Effector memory CD8-positive, alpha-beta T cell (primary cell): Measurements from ENCODE around the gene LAMA2.

Source experiments
- ATAC-seq: fragments of 150-1000 bp; cut with Tn5 transposase; replicated peaks from 2 replicates; pipeline ENCODE4 v1.10.0; 2021; ENCODE audit warnings: mild to moderate bottlenecking, moderate library complexity
- DNase-seq, 3 experiments: peaks; one replicate each; pipeline ENCODE4 v3.0.0; 2021
- H3K27ac Mint-ChIP-seq, 2 donors: one replicate each; pipeline ENCODE4 v1.8.0; 2022; ENCODE audit warnings: mild to moderate bottlenecking in 2 of 2, mixed read lengths in 2 of 2, moderate library complexity in 2 of 2
- H3K27me3 Mint-ChIP-seq, 2 donors: one replicate each; pipeline ENCODE4 v1.8.0; 2022; ENCODE audit warnings: mixed read lengths in 2 of 2
- H3K36me3 Mint-ChIP-seq: one replicate; pipeline ENCODE4 v1.8.0; 2022; ENCODE audit warnings: mild to moderate bottlenecking, moderate library complexity, mixed read lengths; ENCODE audit not compliant: insufficient read depth
- H3K4me1 Mint-ChIP-seq, 2 donors: one replicate each; pipeline ENCODE4 v1.8.0; 2022; ENCODE audit warnings: low read depth in 2 of 2, mixed read lengths in 2 of 2
- H3K4me3 Mint-ChIP-seq, 2 donors: one replicate each; pipeline ENCODE4 v1.8.0; 2022; ENCODE audit warnings: mild to moderate bottlenecking in 2 of 2, mixed read lengths in 2 of 2, moderate library complexity in 2 of 2
- H3K9me3 Mint-ChIP-seq, 2 donors: one replicate each; pipeline ENCODE4 v1.8.0; 2022; ENCODE audit warnings: mixed read lengths in 2 of 2

Gene LAMA2

DNA sequence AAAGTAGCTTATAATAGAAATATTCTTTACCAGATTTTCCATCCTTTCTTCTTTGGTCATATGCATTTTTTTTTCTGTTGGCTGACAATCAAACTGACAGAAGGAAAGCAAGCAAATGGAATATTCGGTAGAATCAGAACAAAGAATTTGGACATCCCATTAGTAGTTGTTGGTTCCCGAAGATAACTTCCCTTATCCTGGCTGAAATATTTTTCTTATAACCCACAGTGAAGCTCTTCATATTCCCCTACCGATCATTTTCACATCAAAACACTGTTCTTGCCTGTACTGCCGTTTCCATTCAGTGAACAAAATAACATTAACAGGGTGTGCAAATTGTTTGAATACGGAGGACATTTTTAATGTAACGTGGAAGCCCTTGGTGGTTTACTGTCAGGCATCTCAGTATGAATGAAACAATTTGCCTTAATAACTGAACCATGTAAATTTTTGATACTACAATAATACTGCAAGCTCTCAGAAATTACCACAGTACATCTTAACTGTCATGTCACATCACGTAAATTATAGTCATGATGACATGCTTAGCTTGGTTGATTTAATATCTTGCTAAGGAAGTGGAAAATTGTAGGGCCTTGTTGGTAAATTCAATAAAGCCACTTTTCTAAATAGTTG lies 311.5 kb downstream of the LAMA2 start:
- H3K27ac Mint-ChIP-seq, result no peak overlapping the region
- no peak overlapping the region for H3K4me3 Mint-ChIP-seq
- no peak for ATAC-seq
- no peak for DNase-seq
- no peaks in the 10 kb centered on the region for H3K4me1 Mint-ChIP-seq
- H3K36me3 Mint-ChIP-seq, result no peaks in the 10 kb centered on the region
- H3K27me3 Mint-ChIP-seq, result peaks cover 9 to 14% of the 10 kb centered on the region in 2 donors
- no peaks in the 10 kb centered on the region for H3K9me3 Mint-ChIP-seq

DNA sequence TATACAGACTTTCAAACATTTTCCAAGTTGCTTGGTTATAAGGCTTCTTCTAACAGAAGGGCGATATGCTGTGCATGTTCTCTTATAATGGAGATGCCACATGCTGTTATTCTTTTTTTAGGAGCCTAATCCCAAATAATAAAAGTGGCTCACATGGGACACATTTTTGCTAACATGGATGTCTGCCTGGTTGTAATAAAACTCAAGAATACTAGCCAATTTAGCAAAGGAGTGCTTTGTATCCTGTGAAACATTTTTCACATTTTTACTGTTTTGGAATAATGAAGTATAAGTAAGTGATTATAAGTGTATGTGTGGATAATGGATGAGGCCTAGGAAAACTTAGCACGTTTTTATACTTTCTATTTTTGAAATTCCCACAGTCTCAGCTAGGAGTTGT lies 312.2 kb downstream of the LAMA2 start:
- Mint-ChIP-seq H3K27me3 (peaks cover 9 to 14% of the 10 kb centered on the region in 2 donors), H3K4me3 (no peak overlapping the region)

DNA sequence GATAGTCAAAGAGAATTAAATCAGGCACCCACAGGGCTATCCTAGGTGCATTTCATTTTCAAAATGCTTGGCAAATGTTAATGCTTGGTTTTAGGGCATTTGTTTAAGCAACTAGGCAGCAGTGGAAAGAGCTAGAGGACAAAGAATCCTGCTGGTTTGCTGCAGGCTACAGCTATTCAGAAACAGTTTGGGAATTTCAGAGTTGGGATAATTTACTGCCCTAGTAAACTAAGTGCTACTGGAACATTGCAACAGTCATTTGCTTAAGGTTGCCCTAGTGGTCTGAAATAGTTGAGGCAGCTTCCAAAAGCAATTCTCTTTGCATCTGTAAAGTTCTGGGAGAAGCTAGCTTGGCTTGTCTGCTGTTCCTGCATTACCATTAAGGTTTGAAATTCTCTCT lies 312.7 kb downstream of the LAMA2 start:
- no peak for DNase-seq
- no peak for ATAC-seq
- Mint-ChIP-seq H3K27me3 (peaks cover 9 to 14% of the 10 kb centered on the region in 2 donors), H3K36me3 (no peaks in the 10 kb centered on the region), H3K9me3 (no peaks in the 10 kb centered on the region), H3K27ac (no peak overlapping the region), H3K4me1 (no peaks in the 10 kb centered on the region), H3K4me3 (no peak overlapping the region)

More for the DNA sequence above, 312.2 kb downstream of the LAMA2 start:
- H3K9me3 Mint-ChIP-seq, result no peaks in the 10 kb centered on the region
- H3K36me3 Mint-ChIP-seq, result no peaks in the 10 kb centered on the region
- DNase-seq (no peak), ATAC-seq (no peak)
- no peak overlapping the region for H3K27ac Mint-ChIP-seq
- H3K4me1 Mint-ChIP-seq, result no peaks in the 10 kb centered on the region

GRCh38 chr6:129197154-129197553 lies 314.2 kb downstream of the LAMA2 start:
- H3K27me3 Mint-ChIP-seq, result peaks cover 9 to 23% of the 10 kb centered on the region in 2 donors
- no peak for ATAC-seq
- no peak for DNase-seq
- no peak overlapping the region for H3K27ac Mint-ChIP-seq
- no peak overlapping the region for H3K4me3 Mint-ChIP-seq
- H3K4me1 Mint-ChIP-seq, result no peaks in the 10 kb centered on the region
- no peaks in the 10 kb centered on the region for H3K9me3 Mint-ChIP-seq
- no peaks in the 10 kb centered on the region for H3K36me3 Mint-ChIP-seq

DNA sequence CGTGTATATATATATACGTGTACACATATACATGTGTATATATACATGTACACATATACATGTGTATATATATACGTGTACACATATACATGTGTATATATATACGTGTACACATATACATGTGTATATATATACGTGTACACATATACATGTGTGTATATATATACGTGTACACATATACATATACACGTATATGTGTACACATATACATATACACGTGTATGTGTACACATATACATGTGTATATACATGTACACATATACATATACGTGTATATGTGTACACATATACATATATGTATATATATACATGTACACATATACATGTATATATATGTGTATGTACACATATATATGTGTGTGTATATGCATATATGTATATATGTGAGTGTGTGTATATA lies 317.2 kb downstream of the LAMA2 start:
- Mint-ChIP-seq H3K9me3 (no peaks in the 10 kb centered on the region), H3K36me3 (no peaks in the 10 kb centered on the region), H3K27me3 (peaks cover 9 to 23% of the 10 kb centered on the region in 2 donors), H3K4me3 (no peak overlapping the region), H3K27ac (no peak overlapping the region), H3K4me1 (peaks cover 0 to 6% of the 10 kb centered on the region in 2 donors)
- DNase-seq (no peak), ATAC-seq (no peak)

DNA sequence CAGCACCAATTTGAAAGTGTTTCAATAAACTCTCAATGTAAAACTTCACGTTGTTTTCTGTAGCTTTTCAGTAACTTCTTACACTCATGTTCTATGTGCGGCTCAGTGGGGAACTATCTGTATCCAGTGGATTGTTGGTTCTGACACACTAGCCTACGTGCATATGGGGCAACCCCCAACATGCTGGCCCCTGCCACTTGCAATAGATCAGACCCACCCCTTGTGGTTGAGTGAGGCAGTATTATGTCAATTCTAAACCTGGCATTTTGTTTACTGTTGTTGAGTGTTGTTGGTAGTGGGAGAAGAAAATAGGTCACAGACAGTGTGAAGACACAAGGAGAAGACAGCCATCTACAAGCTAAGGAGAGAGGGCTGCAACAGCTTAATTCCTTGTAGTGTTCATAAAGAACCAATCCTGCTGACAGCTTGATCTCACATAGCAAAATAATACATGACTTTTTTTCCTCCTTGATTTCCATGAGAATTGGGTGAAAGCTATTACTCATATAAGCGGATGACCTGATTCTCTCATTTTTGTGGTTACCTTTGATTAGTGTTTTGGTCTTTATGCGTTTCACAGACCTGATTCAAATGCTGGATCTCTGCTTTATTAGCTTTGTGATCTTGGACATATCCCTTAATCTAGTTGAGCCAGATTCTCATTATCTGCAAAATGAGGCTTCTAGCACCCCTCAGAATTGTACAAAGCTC lies 320.4 kb downstream of the LAMA2 start:
- peak; percentile 61 for ATAC-seq
- no peak for DNase-seq
- peaks cover 0 to 6% of the 10 kb centered on the region in 2 donors for H3K4me1 Mint-ChIP-seq

GRCh38 chr6:129206821-129207220 lies 323.9 kb downstream of the LAMA2 start:
- DNase-seq, result no peak
- Mint-ChIP-seq H3K9me3 (no peaks in the 10 kb centered on the region), H3K36me3 (no peaks in the 10 kb centered on the region), H3K27ac (no peak overlapping the region), H3K4me3 (no peak overlapping the region), H3K27me3 (peaks cover 0 to 10% of the 10 kb centered on the region in 2 donors), H3K4me1 (peaks cover 0 to 6% of the 10 kb centered on the region in 2 donors)
- no peak for ATAC-seq

More for the DNA sequence above, 320.4 kb downstream of the LAMA2 start:
- H3K27ac Mint-ChIP-seq, result peak overlapping the region in 1 of 2 donors; percentile 21
- peaks cover 0 to 13% of the 10 kb centered on the region in 2 donors for H3K27me3 Mint-ChIP-seq
- no peak overlapping the region for H3K4me3 Mint-ChIP-seq
- H3K9me3 Mint-ChIP-seq, result no peaks in the 10 kb centered on the region
- no peaks in the 10 kb centered on the region for H3K36me3 Mint-ChIP-seq

- Mint-ChIP-seq H3K4me3 (no peak overlapping the region), H3K4me1 (peaks cover 0 to 6% of the 10 kb centered on the region in 2 donors), H3K27ac (no peak overlapping the region), H3K36me3 (no peaks in the 10 kb centered on the region), H3K27me3 (peaks cover 0 to 10% of the 10 kb centered on the region in 2 donors), H3K9me3 (no peaks in the 10 kb centered on the region)
- ATAC-seq (no peak), DNase-seq (no peak)
Measured at GRCh38 chr6:129207832-129208231, 324.9 kb downstream of the LAMA2 start.

GRCh38 chr6:129208415-129209034 lies 325.6 kb downstream of the LAMA2 start:
- no peak overlapping the region for H3K4me3 Mint-ChIP-seq
- peaks cover 0 to 10% of the 10 kb centered on the region in 2 donors for H3K27me3 Mint-ChIP-seq
- ATAC-seq (no peak), DNase-seq (no peak)
- H3K36me3 Mint-ChIP-seq, result no peaks in the 10 kb centered on the region
- peaks cover 0 to 1% of the 10 kb centered on the region in 2 donors for H3K4me1 Mint-ChIP-seq
- no peaks in the 10 kb centered on the region for H3K9me3 Mint-ChIP-seq
- H3K27ac Mint-ChIP-seq, result no peak overlapping the region

DNA sequence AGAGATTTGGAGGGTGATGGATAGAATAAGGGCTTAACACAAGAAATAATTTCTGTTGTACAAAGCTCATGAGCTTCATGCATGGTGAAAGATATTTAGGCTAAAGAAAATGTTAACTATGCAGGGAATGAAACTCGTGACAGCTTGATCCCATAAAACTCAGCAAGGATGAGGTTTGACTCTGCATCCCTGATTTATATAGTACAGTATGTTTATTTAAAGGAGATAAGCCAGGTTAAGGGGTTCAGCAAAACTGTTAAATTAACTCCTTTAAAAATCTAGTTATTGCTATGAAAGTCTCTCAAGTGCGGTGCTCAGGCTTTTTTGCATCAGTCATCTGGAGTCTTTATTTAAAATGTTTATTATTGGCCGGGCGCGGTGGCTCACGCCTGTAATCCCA lies 326.4 kb downstream of the LAMA2 start:
- DNase-seq, result no peak
- Mint-ChIP-seq H3K4me3 (no peak overlapping the region), H3K4me1 (no peaks in the 10 kb centered on the region), H3K36me3 (no peaks in the 10 kb centered on the region), H3K27ac (no peak overlapping the region), H3K9me3 (no peaks in the 10 kb centered on the region), H3K27me3 (peaks cover 0 to 10% of the 10 kb centered on the region in 2 donors)
- ATAC-seq, result no peak

GRCh38 chr6:129210684-129211083 lies 327.7 kb downstream of the LAMA2 start:
- no peaks in the 10 kb centered on the region for H3K4me1 Mint-ChIP-seq

DNA sequence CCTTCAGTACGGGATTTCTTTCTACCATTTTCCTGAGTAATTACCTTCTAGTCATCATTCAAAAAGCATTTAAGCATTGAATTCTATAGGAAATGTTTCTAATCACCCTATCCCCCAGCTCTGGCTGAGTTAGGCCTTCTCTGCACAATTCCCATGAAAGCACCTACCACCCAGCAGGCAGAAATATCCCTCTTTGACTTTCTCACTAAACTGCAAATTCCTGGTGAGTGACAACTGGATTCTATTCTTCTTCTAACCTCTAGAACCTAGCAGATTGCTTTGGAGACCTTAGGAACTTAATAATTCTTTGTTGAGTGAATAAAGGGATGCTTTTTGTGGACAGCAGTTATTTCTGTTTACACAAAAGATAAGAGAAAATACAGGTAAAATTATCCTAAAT lies 328.7 kb downstream of the LAMA2 start:
- DNase-seq (no peak), ATAC-seq (no peak)
- Mint-ChIP-seq H3K27ac (no peak overlapping the region), H3K4me3 (no peak overlapping the region), H3K4me1 (no peaks in the 10 kb centered on the region), H3K36me3 (no peaks in the 10 kb centered on the region), H3K27me3 (peaks cover 0 to 10% of the 10 kb centered on the region in 2 donors), H3K9me3 (no peaks in the 10 kb centered on the region)

More at GRCh38 chr6:129210684-129211083, 327.7 kb downstream of the LAMA2 start:
- peaks cover 0 to 10% of the 10 kb centered on the region in 2 donors for H3K27me3 Mint-ChIP-seq
- DNase-seq (no peak), ATAC-seq (no peak)
- no peak overlapping the region for H3K27ac Mint-ChIP-seq
- no peaks in the 10 kb centered on the region for H3K9me3 Mint-ChIP-seq
- H3K36me3 Mint-ChIP-seq, result no peaks in the 10 kb centered on the region
- H3K4me3 Mint-ChIP-seq, result no peak overlapping the region

GRCh38 chr6:129212081-129212480 lies 329.1 kb downstream of the LAMA2 start:
- ATAC-seq (no peak), DNase-seq (no peak)
- Mint-ChIP-seq H3K9me3 (no peaks in the 10 kb centered on the region), H3K27ac (no peak overlapping the region), H3K4me1 (no peaks in the 10 kb centered on the region), H3K36me3 (no peaks in the 10 kb centered on the region), H3K4me3 (no peak overlapping the region), H3K27me3 (peaks cover 0 to 10% of the 10 kb centered on the region in 2 donors)

- Mint-ChIP-seq H3K27me3 (no peaks in the 10 kb centered on the region), H3K9me3 (no peaks in the 10 kb centered on the region), H3K36me3 (no peaks in the 10 kb centered on the region), H3K4me1 (no peaks in the 10 kb centered on the region), H3K4me3 (no peak overlapping the region), H3K27ac (no peak overlapping the region)
- DNase-seq (no peak), ATAC-seq (no peak)
Measured at GRCh38 chr6:129215246-129215645, 332.3 kb downstream of the LAMA2 start.
